PC-3 (cell line): ENCODE data around the gene DIAPH2. TPM values are rescaled to one million over a fixed set of nuclear protein-coding genes. Genes with fewer than 3 reads are reported as not detected.

Source experiments
- ATAC-seq: fragments of 200-7000 bp; cut with Tn5 transposase; 2 replicates; pipeline ENCODE4 v1.9.1; 2020; ENCODE audit warnings: mild to moderate bottlenecking, moderate library complexity
- BruUV-seq: library from RNA; stranded (reverse); fragments of 400-500 nt; replicated peaks from 2 replicates; lab custom pipeline; 2021; lab: Mats Ljungman, UMichigan
- CTCF ChIA-PET: fragments of 300-600 bp; sonication (Branson Sonifier 250); formaldehyde crosslinking; loops from one replicate; lab custom pipeline; 2022; ENCODE audit warnings: antibody characterized with exemption; lab: Charles Lee
- POLR2A ChIA-PET: fragments of 300-600 bp; sonication (Branson Sonifier 250); formaldehyde crosslinking; loops from one replicate; lab custom pipeline; 2022; ENCODE audit warnings: antibody characterized with exemption; ENCODE audit not compliant: unreplicated experiment; lab: Charles Lee
- DNase-seq: peaks from one replicate; pipeline ENCODE4 v3.0.0-alpha.2; 2015
- H2AFZ ChIP-seq: fragments of 300-600 bp; sonication (generic); 2 replicates; pipeline ENCODE4 v1.6.0; 2016; ENCODE audit warnings: antibody characterized with exemption, low read length
- H3F3A ChIP-seq: fragments of 300-600 bp; sonication (generic); one replicate; pipeline ENCODE4 v1.6.0; 2017; ENCODE audit warnings: antibody characterized with exemption, low read length, control low read depth, mild to moderate bottlenecking; ENCODE audit not compliant: unreplicated experiment
- H3K27ac ChIP-seq: fragments of 300-600 bp; sonication (generic); 2 replicates; pipeline ENCODE4 v1.5.1; 2016; ENCODE audit warnings: mild to moderate bottlenecking, low read length
- H3K27me3 ChIP-seq: fragments of 300-600 bp; sonication (generic); 2 replicates; pipeline ENCODE4 v1.6.1; 2016; ENCODE audit warnings: low read length, mixed read lengths
- H3K36me3 ChIP-seq: fragments of 300-600 bp; sonication (generic); 2 replicates; pipeline ENCODE4 v1.6.1; 2016; ENCODE audit warnings: low read depth, mixed run types, low read length, mixed read lengths
- H3K4me1 ChIP-seq: fragments of 300-600 bp; sonication (generic); 2 replicates; pipeline ENCODE4 v1.5.1; 2016; ENCODE audit warnings: low read length; ENCODE audit not compliant: insufficient read depth
- H3K4me2 ChIP-seq: fragments of 300-600 bp; sonication (generic); 2 replicates; pipeline ENCODE4 v1.6.0; 2016; ENCODE audit warnings: low read length
- H3K4me3 ChIP-seq: fragments of 300-600 bp; sonication (generic); 2 replicates; pipeline ENCODE4 v1.5.1; 2016; ENCODE audit warnings: mild to moderate bottlenecking, low read length, mixed read lengths
- H3K79me2 ChIP-seq: fragments of 300-600 bp; sonication (generic); 2 replicates; pipeline ENCODE4 v1.6.1; 2017; ENCODE audit warnings: low read length, mixed read lengths
- H3K9ac ChIP-seq: fragments of 300-600 bp; sonication (generic); 2 replicates; pipeline ENCODE4 v1.6.0; 2016; ENCODE audit warnings: mild to moderate bottlenecking, low read length
- H3K9me2 ChIP-seq: fragments of 300-600 bp; sonication (generic); replicated peaks from 2 replicates; pipeline ENCODE4 v1.6.1; 2016; ENCODE audit warnings: mixed run types, low read length, mixed read lengths
- H3K9me3 ChIP-seq: fragments of 300-600 bp; sonication (generic); 2 replicates; pipeline ENCODE4 v1.6.1; 2016; ENCODE audit warnings: low read length, mixed read lengths
- H4K20me1 ChIP-seq: fragments of 300-600 bp; sonication (generic); 2 replicates; pipeline ENCODE4 v1.6.1; 2016; ENCODE audit warnings: low read length, mixed read lengths
- EZH2 ChIP-seq: fragments of 300-600 bp; sonication (generic); IDR thresholded peaks from one replicate; pipeline ENCODE4 v1.6.1; 2017; ENCODE audit warnings: antibody characterized with exemption, mild to moderate bottlenecking, low read length; ENCODE audit not compliant: unreplicated experiment
- EZH2phosphoT487 ChIP-seq: fragments of 300-600 bp; sonication (generic); IDR thresholded peaks from 2 replicates; pipeline ENCODE4 v1.6.1; 2018; ENCODE audit warnings: mild to moderate bottlenecking, antibody characterized with exemption, low read length, borderline replicate concordance
- intact Hi-C: fragments of 100-400 bp; cut with micrococcal nuclease; formaldehyde crosslinking; loops from 2 replicates; pipeline ENCODE4 v1.9.0; 2023
- total RNA-seq: library from RNA; depleted of rRNA; stranded (reverse); fragments of >200 nt; gene quantifications from 2 replicates; pipeline ENCODE4 v1.2.3, GENCODE V29; 2014
- TF ChIP-seq, protein P1 (sequence below): fragments of 300-600 bp; sonication (generic); conservative IDR thresholded peaks from 2 replicates; pipeline ENCODE4 v1.5.1; 2017; ENCODE audit warnings: antibody characterized with exemption, low read depth, mild to moderate bottlenecking, low read length

DIAPH2 gene
- total RNA-seq, 1 experiment from 2014 or later, result 15.1 TPM

DNA sequence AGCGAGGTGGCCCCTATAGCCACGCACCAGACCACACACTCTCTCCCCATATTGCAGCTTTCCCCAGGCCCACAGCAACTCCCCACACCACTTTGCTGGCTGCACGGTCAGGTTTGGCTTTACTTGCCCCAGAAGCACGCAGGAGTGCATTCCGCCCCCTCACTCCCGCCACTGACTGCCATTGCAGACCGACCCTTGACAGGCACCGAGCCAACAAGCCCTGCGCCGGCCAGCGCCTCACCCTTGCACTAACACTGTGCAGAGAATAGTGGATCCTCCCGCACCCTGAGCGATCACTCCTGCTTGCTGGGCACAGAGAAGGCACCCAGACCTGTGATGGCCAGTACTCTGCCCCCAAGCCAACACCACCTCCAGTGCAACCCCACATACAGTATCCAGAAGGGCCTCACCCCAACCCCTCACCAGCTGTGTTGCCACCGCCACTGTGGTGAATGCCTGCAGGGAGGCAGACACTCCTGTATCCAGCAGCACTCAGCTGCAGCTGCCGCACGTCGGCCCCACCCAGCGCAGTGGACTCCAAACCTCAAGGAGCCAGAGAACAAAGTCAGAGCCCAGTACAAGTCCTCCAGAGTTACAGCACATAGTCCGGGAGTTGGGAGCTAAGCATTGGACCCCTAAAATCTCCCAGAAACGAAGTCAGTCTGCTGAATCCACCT, 28.6 kb upstream of the DIAPH2 start:
- Histone ChIP-seq H3K4me2 (no peak overlapping the region), H3K4me1 (no peaks in the 10 kb centered on the region), H3K27me3 (no peaks in the 10 kb centered on the region), H3K4me3 (no peak overlapping the region), H3K79me2 (no peaks in the 10 kb centered on the region), H3K9me3 (no peaks in the 10 kb centered on the region), H3F3A (no peaks in the 10 kb centered on the region), H3K36me3 (no peaks in the 10 kb centered on the region), H4K20me1 (no peaks in the 10 kb centered on the region), H3K9ac (no peak overlapping the region), H3K9me2 (no peaks in the 10 kb centered on the region), H3K27ac (no peak overlapping the region), H2AFZ (no peak overlapping the region)
- TF ChIP-seq EZH2phosphoT487 (no peak), EZH2 (no peak)
- TF ChIP-seq, protein P1, sequence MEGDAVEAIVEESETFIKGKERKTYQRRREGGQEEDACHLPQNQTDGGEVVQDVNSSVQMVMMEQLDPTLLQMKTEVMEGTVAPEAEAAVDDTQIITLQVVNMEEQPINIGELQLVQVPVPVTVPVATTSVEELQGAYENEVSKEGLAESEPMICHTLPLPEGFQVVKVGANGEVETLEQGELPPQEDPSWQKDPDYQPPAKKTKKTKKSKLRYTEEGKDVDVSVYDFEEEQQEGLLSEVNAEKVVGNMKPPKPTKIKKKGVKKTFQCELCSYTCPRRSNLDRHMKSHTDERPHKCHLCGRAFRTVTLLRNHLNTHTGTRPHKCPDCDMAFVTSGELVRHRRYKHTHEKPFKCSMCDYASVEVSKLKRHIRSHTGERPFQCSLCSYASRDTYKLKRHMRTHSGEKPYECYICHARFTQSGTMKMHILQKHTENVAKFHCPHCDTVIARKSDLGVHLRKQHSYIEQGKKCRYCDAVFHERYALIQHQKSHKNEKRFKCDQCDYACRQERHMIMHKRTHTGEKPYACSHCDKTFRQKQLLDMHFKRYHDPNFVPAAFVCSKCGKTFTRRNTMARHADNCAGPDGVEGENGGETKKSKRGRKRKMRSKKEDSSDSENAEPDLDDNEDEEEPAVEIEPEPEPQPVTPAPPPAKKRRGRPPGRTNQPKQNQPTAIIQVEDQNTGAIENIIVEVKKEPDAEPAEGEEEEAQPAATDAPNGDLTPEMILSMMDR, result no peak
- POLR2A ChIA-PET, result no interaction called here
- intact Hi-C loops, result no loop called here
- no TSS peak for BruUV-seq
- no peak for ATAC-seq
- no peak for DNase-seq
- CTCF ChIA-PET, result no interaction called here

DNA sequence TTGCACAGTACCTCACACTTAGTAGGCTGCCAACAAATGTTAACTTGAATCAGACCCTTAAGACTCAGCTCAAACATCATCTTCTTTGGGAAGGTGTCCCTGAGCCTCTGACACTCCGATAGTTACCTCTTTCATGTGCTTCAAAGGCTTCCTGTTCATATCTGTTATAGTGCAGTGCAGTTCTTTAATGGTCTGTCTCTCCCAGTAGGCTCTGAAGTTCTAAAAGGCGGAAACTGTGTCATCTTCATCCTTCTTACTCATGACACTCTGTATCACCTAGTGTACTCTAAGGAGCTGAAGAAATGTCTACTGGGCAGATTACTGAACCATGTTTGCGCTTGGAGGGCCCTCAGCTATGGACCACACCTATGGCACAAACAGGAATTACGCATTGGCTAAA, 2.1 kb upstream of the DIAPH2 start:
- Histone ChIP-seq H4K20me1 (no peaks in the 10 kb centered on the region), H3F3A (no peaks in the 10 kb centered on the region), H3K27ac (no peak overlapping the region), H3K9ac (no peak overlapping the region), H3K9me2 (no peaks in the 10 kb centered on the region), H3K27me3 (no peaks in the 10 kb centered on the region), H2AFZ (no peak overlapping the region), H3K79me2 (peaks cover 25% of the 10 kb centered on the region), H3K4me3 (no peak overlapping the region), H3K36me3 (no peaks in the 10 kb centered on the region), H3K4me1 (peaks cover 13% of the 10 kb centered on the region), H3K4me2 (no peak overlapping the region), H3K9me3 (no peaks in the 10 kb centered on the region)
- no TSS peak for BruUV-seq
- CTCF ChIA-PET, result no interaction called here
- ATAC-seq (no peak), DNase-seq (no peak)
- POLR2A ChIA-PET, result no interaction called here
- intact Hi-C loops, result loop anchor here (10.0 kb wide), 1 partner anchor 278 kb away; no protein-coding TSS in a partner anchor
- no peak for TF ChIP-seq EZH2
- TF ChIP-seq EZH2phosphoT487, result no peak
- TF ChIP-seq, protein P1, result no peak

DNA sequence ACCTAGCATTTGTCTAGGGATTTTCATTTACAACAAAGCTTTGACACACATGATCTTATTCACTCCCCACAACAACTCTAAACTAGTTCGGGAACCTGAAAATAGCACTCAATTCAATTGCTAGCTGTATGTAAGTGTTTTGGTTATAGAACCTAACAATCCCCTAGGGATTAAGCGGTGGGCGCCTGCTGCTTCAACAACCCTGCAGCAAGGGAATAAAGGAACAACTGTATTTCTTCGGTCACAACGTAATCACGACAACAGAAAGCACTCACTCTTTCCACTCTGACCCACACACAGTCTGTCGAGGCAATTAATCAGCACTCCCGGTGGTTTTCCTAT, 674 bp upstream of the DIAPH2 start:
- ATAC-seq, result no peak
- intact Hi-C loops, result loop anchor here (2.0 to 10.0 kb wide), 3 partner anchors 209 to 311 kb away; no protein-coding TSS in a partner anchor
- H3K9me2 ChIP-seq, result no peaks in the 10 kb centered on the region
- no peaks in the 10 kb centered on the region for H3K9me3 ChIP-seq
- H3K4me3 ChIP-seq, result peak overlapping the region; percentile 95
- no peaks in the 10 kb centered on the region for H4K20me1 ChIP-seq
- no TSS peak for BruUV-seq
- no peaks in the 10 kb centered on the region for H3F3A ChIP-seq
- peaks cover 13% of the 10 kb centered on the region for H3K4me1 ChIP-seq
- H3K27ac ChIP-seq, result peak overlapping the region; percentile 86
- peak overlapping the region; percentile 95 for H3K9ac ChIP-seq
- CTCF ChIA-PET, result no interaction called here
- peak overlapping the region; percentile 84; the same call in 1 of the 2 replicates for H2AFZ ChIP-seq
- peak overlapping the region; percentile 84 for H3K4me2 ChIP-seq
- POLR2A ChIA-PET, result interaction anchor here (0.6 kb wide), 1 partner anchor 160 kb away, joined by 11 read pairs; no protein-coding TSS in a partner anchor
- H3K79me2 ChIP-seq, result peaks cover 39% of the 10 kb centered on the region
- DNase-seq, result no peak
- H3K27me3 ChIP-seq, result no peaks in the 10 kb centered on the region
- TF ChIP-seq EZH2phosphoT487 (no peak), EZH2 (no peak)
- TF ChIP-seq, protein P1, result no peak
- H3K36me3 ChIP-seq, result no peaks in the 10 kb centered on the region
